T-helper 22 cell (primary cell): ENCODE results near the gene ADAMTSL4.
"Not testable (repeated sequence)": the region's sequence is repeated elsewhere in the genome, so short reads cannot be mapped to it uniquely, and the experiment has no call there.

Source experiments
- DNase-seq: peaks from one replicate; pipeline ENCODE4 v3.0.0-alpha.2; 2020; ENCODE audit warnings: low read depth

Gene ADAMTSL4

DNA sequence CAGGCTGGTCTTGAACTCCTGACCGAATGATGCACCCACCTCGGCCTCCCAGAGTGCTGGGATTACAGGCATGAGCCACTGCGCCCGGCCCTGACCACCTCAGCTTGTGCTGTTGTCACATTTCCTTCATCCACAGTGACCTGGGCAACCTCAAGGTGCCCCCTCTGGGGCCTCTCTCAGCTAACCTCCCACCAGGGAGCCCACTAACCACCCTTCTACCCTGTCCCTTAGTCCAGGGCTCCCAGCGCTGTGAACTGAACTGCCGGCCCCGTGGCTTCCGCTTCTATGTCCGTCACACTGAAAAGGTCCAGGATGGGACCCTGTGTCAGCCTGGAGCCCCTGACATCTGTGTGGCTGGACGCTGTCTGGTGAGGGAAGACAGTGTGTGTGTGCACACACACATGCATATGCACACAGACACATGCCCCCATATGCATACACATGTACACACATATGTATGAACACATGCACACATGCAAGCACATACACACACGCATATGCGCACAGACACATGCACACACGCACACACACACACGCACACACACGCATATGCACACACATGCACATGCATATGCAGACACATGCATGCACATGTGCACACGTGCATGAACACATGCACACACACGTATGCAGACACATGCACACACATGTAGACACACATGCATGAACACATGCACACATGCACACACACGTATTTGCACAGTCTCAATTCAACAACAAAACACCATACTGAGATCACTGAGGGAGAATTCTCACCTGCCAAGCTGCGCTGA is 6.2 kb downstream of the ADAMTSL4 start:
- DNase-seq = no peak

DNA sequence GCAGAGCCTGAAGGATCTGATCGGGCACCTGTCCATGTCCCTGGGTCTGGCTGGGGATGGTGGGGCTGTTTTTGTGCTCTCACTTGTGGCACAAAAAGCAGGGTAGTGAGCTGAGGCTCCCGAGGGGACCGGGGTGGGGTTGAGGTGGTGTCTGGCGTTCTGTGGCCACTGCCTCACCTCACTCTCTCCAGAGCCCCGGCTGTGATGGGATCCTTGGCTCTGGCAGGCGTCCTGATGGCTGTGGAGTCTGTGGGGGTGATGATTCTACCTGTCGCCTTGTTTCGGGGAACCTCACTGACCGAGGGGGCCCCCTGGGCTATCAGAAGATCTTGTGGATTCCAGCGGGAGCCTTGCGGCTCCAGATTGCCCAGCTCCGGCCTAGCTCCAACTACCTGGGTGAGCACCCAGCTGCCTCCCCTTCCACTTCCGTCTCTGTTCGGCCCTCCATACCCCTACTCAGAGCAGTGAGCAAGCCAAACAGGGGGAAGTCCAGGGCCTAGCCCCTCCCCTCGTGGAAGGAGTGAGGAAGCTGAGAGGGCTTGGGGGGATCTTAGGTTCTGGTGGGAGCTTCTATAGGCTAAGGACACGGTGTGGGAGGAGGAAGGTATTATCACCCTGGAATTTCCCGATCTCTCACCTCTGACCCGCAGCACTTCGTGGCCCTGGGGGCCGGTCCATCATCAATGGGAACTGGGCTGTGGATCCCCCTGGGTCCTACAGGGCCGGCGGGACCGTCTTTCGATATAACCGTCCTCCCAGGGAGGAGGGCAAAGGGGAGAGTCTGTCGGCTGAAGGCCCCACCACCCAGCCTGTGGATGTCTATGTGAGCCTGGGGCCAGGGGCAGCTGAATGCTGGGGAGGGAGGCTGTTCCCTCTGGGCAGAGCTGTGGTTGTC is 7.0 kb downstream of the ADAMTSL4 start:
- no peak for DNase-seq

DNA sequence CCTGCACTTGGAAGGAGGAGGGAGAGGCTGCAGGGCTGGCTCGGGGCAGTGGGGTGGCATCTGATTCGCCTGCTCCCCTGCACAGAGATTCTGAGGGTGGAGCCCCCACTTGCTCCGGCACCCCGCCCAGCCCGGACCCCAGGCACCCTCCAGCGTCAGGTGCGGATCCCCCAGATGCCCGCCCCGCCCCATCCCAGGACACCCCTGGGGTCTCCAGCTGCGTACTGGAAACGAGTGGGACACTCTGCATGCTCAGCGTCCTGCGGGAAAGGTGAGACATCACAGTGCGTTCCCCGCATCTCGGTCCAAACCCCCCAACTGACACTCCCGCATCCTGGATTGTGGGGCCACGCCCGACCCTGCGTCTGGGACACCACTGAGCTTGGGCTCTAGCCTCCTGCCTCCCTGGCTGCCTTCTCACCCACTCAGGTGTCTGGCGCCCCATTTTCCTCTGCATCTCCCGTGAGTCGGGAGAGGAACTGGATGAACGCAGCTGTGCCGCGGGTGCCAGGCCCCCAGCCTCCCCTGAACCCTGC is 7.9 kb downstream of the ADAMTSL4 start:
- DNase-seq = no peak

DNA sequence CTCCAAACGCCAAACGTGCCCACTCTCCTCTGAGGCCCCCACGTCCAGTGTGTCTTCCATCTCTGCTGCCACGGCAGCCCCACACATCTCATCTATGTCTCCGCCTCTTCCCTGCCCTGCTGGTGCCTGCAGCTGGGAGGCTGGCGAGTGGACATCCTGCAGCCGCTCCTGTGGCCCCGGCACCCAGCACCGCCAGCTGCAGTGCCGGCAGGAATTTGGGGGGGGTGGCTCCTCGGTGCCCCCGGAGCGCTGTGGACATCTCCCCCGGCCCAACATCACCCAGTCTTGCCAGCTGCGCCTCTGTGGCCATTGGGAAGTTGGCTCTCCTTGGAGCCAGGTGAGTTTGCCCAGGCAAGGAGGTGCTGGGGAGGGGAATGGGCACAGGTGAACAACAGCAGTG is 8.6 kb downstream of the ADAMTSL4 start:
- DNase-seq = no peak

DNA sequence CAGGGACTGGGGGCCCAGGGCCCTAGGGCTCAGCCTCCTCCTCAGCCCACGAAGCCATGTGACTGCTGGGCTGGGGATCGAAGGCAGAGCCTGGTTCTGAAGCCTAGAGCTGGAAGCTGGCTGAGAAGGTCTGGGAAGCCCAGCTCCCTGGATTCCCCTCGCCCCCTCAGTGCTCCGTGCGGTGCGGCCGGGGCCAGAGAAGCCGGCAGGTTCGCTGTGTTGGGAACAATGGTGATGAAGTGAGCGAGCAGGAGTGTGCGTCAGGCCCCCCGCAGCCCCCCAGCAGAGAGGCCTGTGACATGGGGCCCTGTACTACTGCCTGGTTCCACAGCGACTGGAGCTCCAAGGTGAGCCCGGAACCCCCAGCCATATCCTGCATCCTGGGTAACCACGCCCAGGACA is 9.1 kb downstream of the ADAMTSL4 start:
- DNase-seq = no peak

DNA sequence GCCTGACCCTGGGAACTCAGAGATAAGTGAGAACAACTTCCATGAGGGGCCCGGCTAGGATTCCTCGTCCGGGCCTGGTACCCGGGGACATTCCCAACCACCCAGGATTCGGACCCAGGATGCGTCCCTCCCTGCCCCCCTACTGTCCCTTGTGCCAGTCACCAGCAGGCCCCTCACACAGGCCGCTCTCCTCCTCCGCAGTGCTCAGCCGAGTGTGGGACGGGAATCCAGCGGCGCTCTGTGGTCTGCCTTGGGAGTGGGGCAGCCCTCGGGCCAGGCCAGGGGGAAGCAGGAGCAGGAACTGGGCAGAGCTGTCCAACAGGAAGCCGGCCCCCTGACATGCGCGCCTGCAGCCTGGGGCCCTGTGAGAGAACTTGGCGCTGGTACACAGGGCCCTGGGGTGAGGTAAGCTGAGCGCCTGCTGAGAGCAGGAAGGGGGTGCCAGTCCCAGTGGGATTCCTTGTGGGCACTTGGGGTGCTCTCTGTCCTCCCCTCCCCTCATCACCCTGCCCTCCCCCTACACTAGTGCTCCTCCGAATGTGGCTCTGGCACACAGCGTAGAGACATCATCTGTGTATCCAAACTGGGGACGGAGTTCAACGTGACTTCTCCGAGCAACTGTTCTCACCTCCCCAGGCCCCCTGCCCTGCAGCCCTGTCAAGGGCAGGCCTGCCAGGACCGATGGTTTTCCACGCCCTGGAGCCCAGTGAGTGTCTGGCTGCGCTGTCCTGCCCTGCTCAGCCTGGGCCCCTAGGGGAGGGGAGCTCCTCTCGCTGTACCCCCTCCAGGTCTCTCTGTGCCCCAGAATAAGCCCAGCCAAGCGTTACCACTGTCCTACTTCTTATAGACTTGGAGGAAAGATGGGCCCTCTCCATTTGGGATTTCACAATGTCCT is 9.8 kb downstream of the ADAMTSL4 start:
- DNase-seq = no peak

DNA sequence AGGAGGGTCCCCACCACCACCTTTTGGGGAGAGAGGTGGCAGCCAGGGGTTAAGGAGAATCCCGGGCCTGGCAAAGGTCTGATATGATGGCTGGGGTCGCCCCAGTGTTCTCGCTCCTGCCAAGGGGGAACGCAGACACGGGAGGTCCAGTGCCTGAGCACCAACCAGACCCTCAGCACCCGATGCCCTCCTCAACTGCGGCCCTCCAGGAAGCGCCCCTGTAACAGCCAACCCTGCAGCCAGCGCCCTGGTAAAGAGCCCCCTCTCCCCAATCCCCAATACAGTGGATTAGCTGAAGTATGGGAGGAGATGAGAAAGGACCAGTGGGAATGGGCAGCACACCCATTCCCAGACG is 10.4 kb downstream of the ADAMTSL4 start:
- DNase-seq = no peak

DNA sequence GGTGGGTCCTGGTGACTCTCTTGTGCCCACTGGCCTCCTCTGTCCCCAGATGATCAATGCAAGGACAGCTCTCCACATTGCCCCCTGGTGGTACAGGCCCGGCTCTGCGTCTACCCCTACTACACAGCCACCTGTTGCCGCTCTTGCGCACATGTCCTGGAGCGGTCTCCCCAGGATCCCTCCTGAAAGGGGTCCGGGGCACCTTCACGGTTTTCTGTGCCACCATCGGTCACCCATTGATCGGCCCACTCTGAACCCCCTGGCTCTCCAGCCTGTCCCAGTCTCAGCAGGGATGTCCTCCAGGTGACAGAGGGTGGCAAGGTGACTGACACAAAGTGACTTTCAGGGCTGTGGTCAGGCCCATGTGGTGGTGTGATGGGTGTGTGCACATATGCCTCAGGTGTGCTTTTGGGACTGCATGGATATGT is 10.8 kb downstream of the ADAMTSL4 start:
- DNase-seq = no peak

DNA sequence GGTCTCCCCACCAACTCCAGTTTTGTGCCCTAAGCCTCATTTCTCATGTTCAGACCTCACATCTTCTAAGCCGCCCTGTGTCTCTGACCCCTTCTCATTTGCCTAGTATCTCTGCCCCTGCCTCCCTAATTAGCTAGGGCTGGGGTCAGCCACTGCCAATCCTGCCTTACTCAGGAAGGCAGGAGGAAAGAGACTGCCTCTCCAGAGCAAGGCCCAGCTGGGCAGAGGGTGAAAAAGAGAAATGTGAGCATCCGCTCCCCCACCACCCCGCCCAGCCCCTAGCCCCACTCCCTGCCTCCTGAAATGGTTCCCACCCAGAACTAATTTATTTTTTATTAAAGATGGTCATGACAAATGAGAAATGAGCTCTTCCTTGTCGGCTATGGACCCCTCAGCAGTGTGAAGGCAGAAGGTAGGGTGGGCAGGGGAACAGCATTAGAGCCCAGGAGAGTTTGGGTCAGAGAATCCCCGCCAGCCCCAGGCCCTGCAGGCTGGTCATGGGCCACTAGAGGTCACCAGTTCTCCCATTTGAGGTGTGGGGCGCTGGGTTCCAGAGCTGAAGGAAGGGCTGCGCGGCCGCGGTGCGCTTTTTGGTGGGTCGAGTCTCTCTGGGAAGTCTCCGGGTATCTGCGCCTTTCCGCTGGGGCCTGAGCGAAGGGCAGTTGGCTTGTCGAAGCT is 11.5 kb downstream of the ADAMTSL4 start:
- peak; percentile 48 for DNase-seq

DNA sequence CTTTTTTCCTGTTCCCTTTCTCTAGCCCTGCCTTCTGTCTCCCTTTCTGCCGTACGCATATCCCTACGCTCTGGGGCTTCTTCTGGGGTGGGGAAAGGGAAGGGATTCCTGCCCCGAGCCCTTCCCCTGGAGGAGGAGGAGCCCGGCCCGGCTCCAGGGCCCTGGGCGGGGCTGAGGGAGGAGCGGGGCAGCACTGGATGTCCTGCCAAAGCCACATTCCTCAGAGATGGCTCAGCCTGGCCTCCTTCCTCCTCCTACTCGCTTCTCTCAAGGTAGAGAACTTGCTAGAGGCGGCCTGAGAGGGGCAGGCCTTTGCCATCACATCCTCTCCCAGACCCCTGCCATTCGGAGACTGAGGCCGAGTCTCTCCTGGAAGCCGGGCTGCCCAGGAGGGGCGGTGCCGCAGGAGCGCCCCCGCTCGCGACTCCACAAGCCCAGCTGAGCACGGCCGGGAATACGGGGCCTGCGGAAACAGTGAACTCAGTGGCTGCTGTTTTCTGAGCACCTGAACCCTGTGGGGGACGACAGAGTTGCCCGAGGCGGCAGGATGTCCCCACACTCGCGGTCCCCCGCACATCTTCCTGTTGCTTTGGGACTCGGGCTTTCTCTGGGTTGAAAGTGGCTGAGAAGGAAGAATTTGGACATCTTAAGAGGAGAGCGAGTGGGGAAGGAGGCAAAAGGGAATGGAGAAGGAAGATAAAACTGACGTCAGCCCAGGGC is 12.2 kb downstream of the ADAMTSL4 start:
- DNase-seq = no peak

DNA sequence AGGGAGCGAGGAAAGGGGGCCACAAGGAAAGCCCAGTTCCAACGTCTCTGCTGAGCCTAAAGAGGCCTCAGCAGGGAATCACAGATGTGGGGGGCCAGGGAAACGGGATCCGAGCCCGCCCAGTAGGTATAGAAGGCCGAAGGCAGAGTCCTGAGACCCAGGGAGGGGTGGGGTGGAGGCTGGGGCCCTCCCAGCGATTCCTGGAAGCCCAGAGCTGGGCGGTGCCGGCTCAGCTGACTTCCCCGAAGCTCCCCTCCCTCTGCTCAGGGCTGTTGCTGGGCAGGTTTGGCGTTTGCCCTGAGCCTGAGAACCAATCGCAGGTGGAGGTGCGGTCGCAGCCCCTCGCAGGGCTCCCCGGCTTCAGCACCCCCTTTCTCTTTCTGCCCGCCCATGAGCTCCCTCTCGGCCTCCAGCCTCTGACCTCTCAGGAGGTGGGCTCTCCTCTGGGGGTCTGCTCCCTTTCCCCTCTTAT is 12.8 kb downstream of the ADAMTSL4 start:
- peak; percentile 67 for DNase-seq

DNA sequence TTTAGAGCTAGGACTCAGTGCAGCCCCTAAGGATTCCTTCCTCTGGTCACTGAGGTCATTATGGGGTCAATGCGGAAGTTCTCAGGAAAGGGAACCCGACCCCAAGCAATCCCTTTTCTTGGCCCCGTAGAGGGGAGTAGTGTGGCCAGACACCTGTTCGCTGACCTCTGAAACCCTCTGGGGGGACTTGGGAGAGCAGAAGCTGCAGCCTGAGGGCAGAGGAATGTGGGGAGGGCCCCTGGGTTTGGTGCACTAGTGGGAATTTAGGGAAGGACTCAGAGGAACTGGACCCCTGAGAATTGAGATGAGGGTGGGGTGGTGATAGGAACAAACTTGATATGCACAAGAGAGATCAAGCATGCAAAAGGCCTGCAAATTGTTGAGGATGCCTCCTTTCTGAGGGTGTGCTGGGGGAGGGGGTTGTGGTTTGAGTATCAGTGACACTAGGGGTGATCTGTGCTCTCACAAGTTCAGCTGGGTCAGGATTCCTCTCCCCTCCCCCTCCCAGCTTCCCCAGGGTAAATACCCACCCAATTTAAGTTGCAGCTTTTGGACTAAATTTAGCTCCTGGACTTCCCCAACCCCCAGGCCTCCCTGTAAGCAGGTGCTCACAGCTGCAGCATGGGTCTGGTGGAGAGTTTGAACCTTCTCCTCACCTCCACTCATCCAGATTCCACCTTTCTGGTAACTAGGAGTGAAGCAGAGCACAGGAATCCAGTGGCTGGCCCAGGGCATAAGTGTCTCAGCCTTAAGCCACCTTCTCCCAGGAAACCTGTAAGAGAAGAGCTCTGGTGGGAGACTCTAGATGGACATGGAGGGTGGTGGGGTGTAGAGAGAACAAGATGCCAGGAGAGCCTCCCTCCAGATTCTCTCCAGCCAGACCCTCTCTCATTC is 13.5 kb downstream of the ADAMTSL4 start:
- peak; percentile 67 for DNase-seq

DNA sequence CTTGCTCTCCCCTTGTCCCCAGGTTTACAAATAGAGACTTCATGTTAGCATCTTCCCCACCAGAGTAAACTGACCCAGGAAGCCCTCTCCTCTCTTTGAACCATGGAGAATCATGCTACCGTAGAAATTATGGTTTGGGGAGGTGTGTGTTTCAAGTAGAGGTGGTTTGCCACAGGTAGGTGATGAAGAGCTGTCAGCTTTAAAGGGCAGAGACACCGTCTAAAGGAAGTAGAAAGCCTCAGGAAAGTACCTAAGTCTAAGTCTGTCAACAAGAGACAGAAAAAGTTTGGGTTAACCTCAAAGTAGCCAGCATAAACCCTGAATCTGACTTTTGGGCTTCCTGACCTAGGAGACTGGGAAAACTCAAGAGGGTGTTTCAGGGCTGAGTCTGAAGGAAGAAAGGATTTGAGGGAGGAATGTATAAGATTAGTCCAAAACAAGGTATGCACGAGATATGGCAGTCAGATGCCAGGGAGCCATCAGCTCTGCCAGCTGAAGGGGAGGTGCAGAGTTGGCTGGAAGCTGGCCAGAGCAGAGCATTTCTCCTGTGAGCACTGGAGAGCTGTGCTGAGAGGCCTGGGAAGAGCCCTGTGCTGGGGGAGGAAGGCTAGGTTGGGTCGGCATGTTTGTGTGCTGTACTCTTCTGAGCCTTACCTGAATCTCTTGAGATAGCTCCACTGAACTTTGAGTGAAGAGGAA is 14.3 kb downstream of the ADAMTSL4 start:
- peak; percentile 50 for DNase-seq

DNA sequence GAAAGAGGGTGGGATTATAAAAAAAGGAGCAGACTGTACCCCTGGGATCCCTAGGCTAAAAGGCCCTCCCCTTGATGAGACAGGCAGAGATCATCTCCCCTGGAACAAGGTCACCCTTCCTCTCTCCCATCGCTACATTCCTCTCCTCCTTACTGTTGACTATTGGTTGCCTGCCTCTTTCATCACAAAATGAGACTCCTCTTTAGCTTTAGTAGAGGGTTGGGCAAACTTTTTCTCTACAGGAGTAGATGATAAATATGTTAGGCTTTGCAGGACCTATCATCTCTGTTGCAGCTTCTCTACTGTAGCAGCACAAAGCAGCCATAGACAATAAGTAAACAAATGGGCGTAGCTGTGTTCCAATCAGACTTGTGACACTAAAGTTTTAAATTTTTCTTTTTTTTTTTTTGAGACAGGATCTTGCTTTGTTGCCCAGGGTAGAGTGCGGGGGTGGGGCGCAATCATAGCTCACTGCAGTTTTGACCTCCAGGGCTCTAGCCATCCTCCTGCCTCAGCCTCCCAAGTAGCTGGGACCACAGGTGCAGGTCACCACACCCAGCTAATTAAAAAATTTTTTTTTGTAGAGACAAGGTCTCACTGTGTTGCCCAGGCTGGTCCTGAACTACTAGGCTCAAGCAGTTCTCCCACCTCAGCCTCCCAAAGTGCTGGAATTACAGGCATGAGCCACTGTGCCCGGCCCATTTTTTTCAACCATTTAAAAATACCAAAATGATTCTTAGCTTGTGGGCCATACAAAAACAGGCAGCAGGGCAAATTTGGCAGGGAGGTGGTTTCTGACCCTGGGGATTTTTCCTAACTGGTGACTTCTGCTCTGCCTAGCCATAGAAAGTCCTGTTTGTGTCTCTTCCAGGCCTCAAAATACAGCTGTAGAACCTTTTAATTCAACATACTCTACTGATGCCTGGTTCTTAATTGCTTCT is 15.1 kb downstream of the ADAMTSL4 start:
- DNase-seq = no peak

DNA sequence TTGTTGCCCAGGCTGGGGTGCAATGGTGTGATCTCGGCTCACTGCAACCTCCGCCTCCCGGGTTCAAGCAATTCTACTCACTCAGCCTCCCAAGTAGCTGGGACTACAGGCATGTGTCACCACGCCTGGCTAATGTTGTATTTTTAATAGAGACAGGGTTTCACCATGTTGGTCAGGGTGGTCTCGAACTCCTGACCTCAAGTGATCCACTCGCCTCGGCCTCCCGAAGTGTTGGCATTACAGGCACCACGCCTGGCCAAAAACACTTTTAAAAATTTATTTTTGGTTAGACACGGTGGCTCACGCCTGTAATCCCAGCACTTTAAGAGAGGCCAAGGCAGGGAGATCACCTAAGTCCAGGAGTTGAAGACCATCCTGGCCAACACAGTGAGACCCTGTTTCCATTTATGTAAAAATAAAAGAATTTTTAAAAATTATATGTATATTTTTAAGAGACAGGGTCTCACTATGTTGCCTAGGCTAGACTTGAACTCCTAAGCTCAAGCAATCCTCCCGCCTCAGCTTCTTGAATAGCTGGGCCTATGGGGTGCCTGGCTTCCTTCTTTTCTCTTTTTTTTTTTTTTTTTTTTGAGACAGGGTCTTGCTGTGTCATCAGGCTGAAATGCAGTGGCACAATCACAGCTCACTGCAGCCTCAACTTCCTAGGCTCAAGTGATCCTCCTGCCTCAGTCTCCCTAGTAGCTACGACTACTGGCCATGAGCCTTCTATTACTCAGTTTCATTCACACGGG is 16.2 kb downstream of the ADAMTSL4 start:
- not testable (repeated sequence) for DNase-seq

DNA sequence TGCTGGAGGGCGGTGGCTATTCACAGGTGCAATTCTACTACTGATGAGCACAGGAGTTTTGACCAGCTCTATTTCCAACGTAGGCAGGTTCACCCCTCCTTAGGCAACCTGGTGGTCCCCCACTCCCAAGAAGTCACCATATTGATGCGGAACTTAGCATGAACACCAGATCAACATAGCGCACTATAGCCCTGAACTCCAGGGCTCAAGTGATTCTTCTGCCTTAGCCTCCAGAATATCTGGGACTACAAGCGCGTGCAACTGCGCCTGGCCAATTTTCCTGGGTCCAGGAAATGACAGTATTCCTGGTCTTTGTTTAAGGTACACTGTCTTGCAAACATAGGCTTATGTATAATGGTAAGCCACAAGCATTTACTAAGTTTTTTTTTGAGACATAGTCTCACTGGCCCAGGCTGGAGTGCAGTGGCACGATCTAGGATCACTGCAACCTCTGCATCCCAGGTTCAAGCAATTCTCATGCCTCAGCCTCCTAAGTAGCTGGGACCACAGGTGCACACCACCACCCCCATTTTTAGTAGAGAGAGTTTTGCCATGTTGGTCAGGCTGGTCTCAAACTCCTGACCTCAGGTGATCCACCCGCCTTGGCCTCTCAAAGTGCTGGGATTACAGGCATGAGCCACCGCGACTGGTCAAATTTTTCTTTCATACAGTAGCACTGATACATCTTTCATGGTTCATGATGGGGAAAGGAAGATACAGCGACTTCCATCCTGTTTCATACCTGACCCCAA is 17.6 kb downstream of the ADAMTSL4 start:
- DNase-seq = no peak
